ENCODE data around the gene RPS29.
"Not testable (repeated sequence)": the region's sequence is repeated elsewhere in the genome, so short reads cannot be mapped to it uniquely, and the experiment has no call there.

The RPS29 gene

GRCh38 chr14:49585803-49586672 lies at the start of gene RPS29:
Gene RPS29, minus strand, starts transcription at chr14:49586380. Its CDS starts 34 bp downstream, at chr14:49586346.
- DNase-seq = peak; percentile 99

GRCh38 chr14:49634547-49635334 lies 48.6 kb upstream of the RPS29 start, which contains the start of gene DNAAF2:
Gene DNAAF2, minus strand, starts transcription at chr14:49635244. Its CDS starts 95 bp downstream, at chr14:49635149.
- DNase-seq = peak; percentile 22

- DNase-seq = peak; percentile 87
Measured at GRCh38 chr14:49633640-49634546, 47.7 kb upstream of the RPS29 start.

- no peak for DNase-seq
Measured at GRCh38 chr14:49623941-49624839, 38.0 kb upstream of the RPS29 start.

- no peak for DNase-seq
Measured at GRCh38 chr14:49623387-49623786, 37.2 kb upstream of the RPS29 start.

GRCh38 chr14:49622022-49622607 lies 35.9 kb upstream of the RPS29 start:
- no peak for DNase-seq

GRCh38 chr14:49621114-49621881 lies 35.1 kb upstream of the RPS29 start:
- DNase-seq = peak; percentile 39

- DNase-seq = peak; percentile 93
Measured at GRCh38 chr14:49620182-49621113, 34.3 kb upstream of the RPS29 start, which contains the start of the genes MGAT2 and RPL36AL. Gene MGAT2, plus strand, starts transcription at chr14:49620799. Its CDS starts 470 bp downstream, at chr14:49621269. Gene RPL36AL, minus strand, starts transcription at chr14:49620626. Its CDS starts 1,522 bp downstream, at chr14:49619104.

- no peak for DNase-seq
Measured at GRCh38 chr14:49619730-49620129, 33.5 kb upstream of the RPS29 start.

GRCh38 chr14:49619273-49619672 lies 33.1 kb upstream of the RPS29 start:
- not testable (repeated sequence) for DNase-seq

GRCh38 chr14:49617852-49618519 lies 31.8 kb upstream of the RPS29 start:
- DNase-seq = no peak

- DNase-seq = no peak
Measured at GRCh38 chr14:49615776-49616175, 29.6 kb upstream of the RPS29 start.

- DNase-seq = no peak
Measured at GRCh38 chr14:49614196-49614595, 28.0 kb upstream of the RPS29 start.

GRCh38 chr14:49612671-49613070 lies 26.5 kb upstream of the RPS29 start:
- no peak for DNase-seq

GRCh38 chr14:49612251-49612650 lies 26.1 kb upstream of the RPS29 start:
- no peak for DNase-seq

GRCh38 chr14:49607583-49607982 lies 21.4 kb upstream of the RPS29 start:
- no peak for DNase-seq

GRCh38 chr14:49598485-49599300 lies 12.5 kb upstream of the RPS29 start, which contains the start of gene LRR1:
Gene LRR1, plus strand, starts transcription at chr14:49598940. Its CDS starts 81 bp downstream, at chr14:49599021.
- DNase-seq = peak; percentile 61

- no peak for DNase-seq
Measured at GRCh38 chr14:49598189-49598484, 12.0 kb upstream of the RPS29 start.

All from NCI-H1694 (cell line).